RWPE2 (cell line): Measurements from ENCODE around the gene MARK2.

Experiments
- ATAC-seq: fragments of 200-7000 bp; cut with Tn5 transposase; 3 replicates; pipeline ENCODE4 v1.9.1; 2021; ENCODE audit warnings: low read depth
- DNase-seq: peaks from one replicate; pipeline ENCODE4 v3.0.0-alpha.2; 2020; ENCODE audit warnings: low spot score
- H3K27ac ChIP-seq: fragments of 450-650 bp; 2 replicates; pipeline ENCODE4 v1.5.1; 2017; ENCODE audit warnings: mild to moderate bottlenecking; ENCODE audit not compliant: poor library complexity, severe bottlenecking
- H3K27me3 ChIP-seq: fragments of 250-450 bp; sonication (Bioruptor Pico); 2 replicates; pipeline ENCODE4 v1.5.1; 2021; ENCODE audit warnings: mild to moderate bottlenecking, moderate library complexity; ENCODE audit not compliant: insufficient read depth, poor library complexity, severe bottlenecking
- H3K36me3 ChIP-seq: fragments of 250-450 bp; sonication (Bioruptor Pico); 2 replicates; pipeline ENCODE4 v1.5.1; 2020; ENCODE audit warnings: low read depth, mild to moderate bottlenecking, moderate library complexity
- H3K4me1 ChIP-seq: fragments of 250-450 bp; sonication (Bioruptor Pico); 2 replicates; pipeline ENCODE4 v1.5.1; 2021; ENCODE audit warnings: mild to moderate bottlenecking, moderate library complexity; ENCODE audit not compliant: insufficient read depth, poor library complexity, severe bottlenecking
- H3K4me3 ChIP-seq: fragments of 250-450 bp; sonication (Bioruptor Pico); 2 replicates; pipeline ENCODE4 v1.5.1; 2021; ENCODE audit warnings: mild to moderate bottlenecking, moderate library complexity; ENCODE audit not compliant: severe bottlenecking
- H3K9me3 ChIP-seq: fragments of 250-450 bp; sonication (Bioruptor Pico); 2 replicates; pipeline ENCODE4 v1.5.1; 2021; ENCODE audit warnings: mild to moderate bottlenecking, moderate library complexity; ENCODE audit not compliant: severe bottlenecking
- TF ChIP-seq, protein P1 (sequence below): fragments of 450-650 bp; IDR thresholded peaks from one replicate; pipeline ENCODE4 v1.5.1; 2017; ENCODE audit warnings: mild to moderate bottlenecking, moderate library complexity; ENCODE audit not compliant: poor library complexity, severe bottlenecking

Gene MARK2

DNA sequence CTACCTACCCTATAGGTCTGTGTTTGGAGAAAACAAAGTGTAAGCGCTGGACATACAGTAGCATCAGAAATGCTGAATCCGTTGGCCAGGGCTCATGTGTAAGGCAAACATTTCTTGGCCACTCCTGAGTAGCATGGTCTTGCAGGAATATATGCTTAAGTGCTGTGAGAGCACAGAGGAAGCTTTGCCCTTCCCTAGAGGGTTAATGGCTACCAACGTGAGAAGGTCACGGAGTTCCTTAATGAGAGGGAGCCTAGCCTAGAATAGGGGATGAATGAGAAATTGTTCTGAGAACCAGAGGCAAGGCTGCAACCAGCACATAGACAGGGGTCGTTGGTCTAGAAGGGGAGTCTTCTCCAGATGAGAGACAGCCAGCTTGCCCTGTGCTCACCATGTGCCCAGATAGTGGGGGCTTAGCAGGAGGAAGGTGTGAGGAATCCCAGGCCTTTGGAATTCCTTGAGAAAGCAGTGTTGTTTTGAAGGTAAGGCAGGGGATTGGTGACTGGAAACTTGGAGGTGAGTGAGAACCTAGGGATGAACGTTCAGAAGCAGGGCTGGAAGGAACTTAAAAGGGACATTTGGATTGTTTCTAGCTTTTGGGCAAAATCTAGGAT lies 48.6 kb downstream of the MARK2 start:
- Histone ChIP-seq H3K36me3 (peaks cover 17% of the 10 kb centered on the region), H3K27ac (peak overlapping the region; percentile 92), H3K4me1 (peaks cover 2% of the 10 kb centered on the region), H3K9me3 (no peaks in the 10 kb centered on the region), H3K27me3 (no peaks in the 10 kb centered on the region), H3K4me3 (no peak overlapping the region)
- ATAC-seq: no peak
- TF ChIP-seq, protein P1, sequence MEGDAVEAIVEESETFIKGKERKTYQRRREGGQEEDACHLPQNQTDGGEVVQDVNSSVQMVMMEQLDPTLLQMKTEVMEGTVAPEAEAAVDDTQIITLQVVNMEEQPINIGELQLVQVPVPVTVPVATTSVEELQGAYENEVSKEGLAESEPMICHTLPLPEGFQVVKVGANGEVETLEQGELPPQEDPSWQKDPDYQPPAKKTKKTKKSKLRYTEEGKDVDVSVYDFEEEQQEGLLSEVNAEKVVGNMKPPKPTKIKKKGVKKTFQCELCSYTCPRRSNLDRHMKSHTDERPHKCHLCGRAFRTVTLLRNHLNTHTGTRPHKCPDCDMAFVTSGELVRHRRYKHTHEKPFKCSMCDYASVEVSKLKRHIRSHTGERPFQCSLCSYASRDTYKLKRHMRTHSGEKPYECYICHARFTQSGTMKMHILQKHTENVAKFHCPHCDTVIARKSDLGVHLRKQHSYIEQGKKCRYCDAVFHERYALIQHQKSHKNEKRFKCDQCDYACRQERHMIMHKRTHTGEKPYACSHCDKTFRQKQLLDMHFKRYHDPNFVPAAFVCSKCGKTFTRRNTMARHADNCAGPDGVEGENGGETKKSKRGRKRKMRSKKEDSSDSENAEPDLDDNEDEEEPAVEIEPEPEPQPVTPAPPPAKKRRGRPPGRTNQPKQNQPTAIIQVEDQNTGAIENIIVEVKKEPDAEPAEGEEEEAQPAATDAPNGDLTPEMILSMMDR: no peak
- no peak for DNase-seq

DNA sequence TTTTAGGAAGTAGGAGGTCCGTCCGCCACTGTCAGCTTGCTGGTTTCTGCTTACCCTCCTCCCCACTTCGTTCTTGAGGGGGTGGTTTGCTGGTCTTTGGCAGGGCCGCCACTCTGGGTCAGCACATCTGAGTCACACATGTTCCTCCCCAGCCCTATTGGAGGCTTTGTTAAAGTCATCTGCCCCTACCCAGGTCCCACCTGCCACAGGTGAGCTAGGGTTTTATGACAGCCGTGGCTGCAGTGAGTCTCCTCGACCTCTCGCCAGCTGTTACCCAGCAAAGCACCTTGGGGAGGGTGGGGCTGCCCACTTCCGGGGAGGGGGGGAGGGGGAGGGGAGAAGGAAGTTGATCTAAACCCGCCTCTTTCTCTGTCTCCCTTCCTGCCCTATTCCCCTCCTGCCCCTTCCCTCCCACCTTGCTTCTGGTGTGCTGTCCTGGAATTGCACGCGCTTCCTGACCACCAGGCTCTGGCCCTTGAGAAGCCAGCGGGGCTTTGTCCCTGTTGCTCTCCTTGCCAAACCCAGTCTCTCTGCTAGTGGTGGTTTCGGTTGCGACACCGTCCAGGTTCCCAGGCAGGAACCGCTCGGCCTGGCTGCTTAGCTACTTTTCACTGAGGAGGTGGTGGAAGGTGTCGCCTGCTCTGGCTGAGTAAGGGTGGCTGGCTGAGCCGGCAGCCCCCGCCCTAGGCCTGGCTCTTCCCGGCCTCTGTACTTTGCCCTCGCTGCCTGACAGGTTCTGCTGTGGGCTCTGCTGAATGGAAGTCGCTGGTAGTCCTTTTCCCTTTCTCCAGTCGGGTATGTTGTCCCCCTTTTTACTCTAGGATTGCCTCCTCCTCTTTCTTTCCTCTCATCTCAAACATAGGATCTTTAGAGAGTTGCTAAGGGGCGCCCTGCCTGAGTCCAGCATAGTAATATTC lies 49.5 kb downstream of the MARK2 start:
- Histone ChIP-seq H3K36me3 (peaks cover 18% of the 10 kb centered on the region), H3K9me3 (no peaks in the 10 kb centered on the region), H3K27me3 (no peaks in the 10 kb centered on the region), H3K4me3 (peak overlapping the region; percentile 31), H3K27ac (peak overlapping the region; percentile 92), H3K4me1 (peaks cover 2% of the 10 kb centered on the region)
- DNase-seq (peak; percentile 82), ATAC-seq (peak; percentile 75)
- TF ChIP-seq, protein P1: no peak

DNA sequence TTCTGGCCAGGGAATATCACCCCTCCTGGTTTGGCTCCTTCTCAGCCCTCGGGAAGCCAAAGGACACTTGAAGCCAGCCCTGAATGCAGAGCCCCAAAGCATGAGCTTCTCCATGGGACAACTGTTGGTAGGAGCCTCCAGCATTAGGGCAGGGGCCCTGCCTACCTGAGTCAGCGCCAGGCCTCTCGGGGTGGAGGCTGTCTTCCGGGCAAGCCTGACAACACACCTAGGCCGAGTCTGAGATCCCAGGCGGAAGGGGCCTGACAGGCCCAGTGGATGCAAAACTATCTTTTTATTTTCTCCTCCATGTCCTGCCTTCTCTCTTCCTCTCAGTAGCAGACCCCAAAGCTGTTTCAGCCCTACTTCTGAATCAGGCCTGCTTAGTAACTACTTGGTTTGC lies 50.4 kb downstream of the MARK2 start:
- ATAC-seq (peak; percentile 73), DNase-seq (no peak)
- H3K36me3 ChIP-seq: peaks cover 22% of the 10 kb centered on the region
- H3K4me1 ChIP-seq: peaks cover 2% of the 10 kb centered on the region
- H3K27ac ChIP-seq: peak overlapping the region; percentile 92
- TF ChIP-seq, protein P1: no peak
- no peaks in the 10 kb centered on the region for H3K27me3 ChIP-seq
- H3K4me3 ChIP-seq: peak overlapping the region; percentile 31
- H3K9me3 ChIP-seq: no peaks in the 10 kb centered on the region

DNA sequence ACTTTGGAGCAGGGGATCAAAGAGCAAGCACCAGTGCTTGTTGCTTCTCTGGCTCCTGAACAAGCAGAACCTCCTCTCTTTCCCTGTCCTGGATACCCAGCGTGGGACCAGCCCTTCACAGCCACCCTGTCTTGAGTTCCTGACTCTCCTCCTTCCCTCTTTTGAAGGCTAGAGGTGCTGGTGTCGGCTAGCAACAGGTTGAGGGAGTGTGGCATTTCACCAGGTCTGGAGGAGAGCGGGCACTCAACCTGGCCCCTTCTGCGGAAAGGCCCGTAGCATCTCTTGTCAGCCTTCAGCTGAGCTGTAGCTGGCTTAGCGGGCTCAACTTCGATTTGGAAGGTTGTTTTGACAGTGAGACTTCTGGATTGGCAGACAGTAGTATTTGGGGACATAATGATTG lies 51.5 kb downstream of the MARK2 start:
- Histone ChIP-seq H3K36me3 (peaks cover 28% of the 10 kb centered on the region), H3K9me3 (no peaks in the 10 kb centered on the region), H3K27ac (no peak overlapping the region), H3K4me3 (no peak overlapping the region), H3K4me1 (peaks cover 2% of the 10 kb centered on the region), H3K27me3 (no peaks in the 10 kb centered on the region)
- TF ChIP-seq, protein P1: no peak
- DNase-seq (no peak), ATAC-seq (no peak)

DNA sequence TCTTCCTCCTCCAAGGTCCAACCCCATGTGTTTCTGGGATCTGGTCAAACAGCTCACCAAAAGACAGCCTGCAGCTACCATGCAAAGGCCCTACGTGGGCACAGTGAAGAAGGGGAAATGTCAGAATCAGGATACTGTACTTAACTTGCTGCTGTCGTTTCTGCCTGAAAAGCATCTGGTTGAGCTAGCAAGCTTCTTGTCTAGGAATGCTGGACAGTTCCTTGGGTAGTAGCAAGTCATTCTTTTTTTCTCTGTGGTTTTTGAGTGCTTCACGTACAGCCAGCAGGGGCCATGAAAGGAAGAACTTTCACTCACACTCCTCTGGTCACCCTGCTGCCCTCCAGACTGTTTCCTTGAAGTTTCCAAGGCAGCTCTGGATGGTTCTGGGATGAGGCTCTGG lies 53.3 kb downstream of the MARK2 start:
- no peak for DNase-seq
- Histone ChIP-seq H3K27ac (no peak overlapping the region), H3K27me3 (no peaks in the 10 kb centered on the region), H3K9me3 (no peaks in the 10 kb centered on the region), H3K4me1 (peaks cover 2% of the 10 kb centered on the region), H3K4me3 (no peak overlapping the region), H3K36me3 (peaks cover 44% of the 10 kb centered on the region)
- no peak for ATAC-seq
- TF ChIP-seq, protein P1: no peak
